Measurements from ENCODE around the gene ZNF543.
A peak's percentile ranks its signal among the peaks of the same experiment; 100 is the strongest.
"Not testable (repeated sequence)": the region's sequence is repeated elsewhere in the genome, so short reads cannot be mapped to it uniquely, and the experiment has no call there.

The ZNF543 gene

GRCh38 chr19:57321751-57322150 lies 1.5 kb downstream of the ZNF543 start:
- no peak for DNase-seq

GRCh38 chr19:57324992-57325391 lies 4.7 kb downstream of the ZNF543 start:
- DNase-seq = no peak

GRCh38 chr19:57327993-57328392 lies 7.7 kb downstream of the ZNF543 start:
- no peak for DNase-seq

GRCh38 chr19:57334191-57334590 lies 13.9 kb downstream of the ZNF543 start:
- DNase-seq = no peak

- DNase-seq = no peak
These were observed 18.6 kb downstream of the ZNF543 start for GRCh38 chr19:57338877-57339276.

GRCh38 chr19:57342582-57342981 lies 22.3 kb downstream of the ZNF543 start:
- no peak for DNase-seq

- DNase-seq = no peak
These were observed 27.9 kb downstream of the ZNF543 start for GRCh38 chr19:57348136-57348535.

- DNase-seq = peak; percentile 91
These were observed 30.9 kb downstream of the ZNF543 start, which contains the start of gene ZNF304 for GRCh38 chr19:57350877-57351805. TSS of gene ZNF304 (plus strand) at chr19:57351271. CDS start at chr19:57351665, 394 bp downstream.

GRCh38 chr19:57351867-57352266 lies 31.6 kb downstream of the ZNF543 start:
- DNase-seq = no peak

- DNase-seq = no peak
These were observed 35.6 kb downstream of the ZNF543 start for GRCh38 chr19:57355916-57356315.

- DNase-seq = no peak
These were observed 37.1 kb downstream of the ZNF543 start for GRCh38 chr19:57357406-57357805.

GRCh38 chr19:57359300-57359699 lies 39.0 kb downstream of the ZNF543 start:
- no peak for DNase-seq

- no peak for DNase-seq
These were observed 42.1 kb downstream of the ZNF543 start for GRCh38 chr19:57362419-57362818.

GRCh38 chr19:57362997-57363687 lies 42.9 kb downstream of the ZNF543 start, which contains the start of the genes TRAPPC2B and ZNF547:
TSS of gene TRAPPC2B (plus strand) at chr19:57363551. CDS start at chr19:57364834, 1,283 bp downstream.
TSS of gene ZNF547 (plus strand) at chr19:57363551. CDS start at chr19:57368556, 5,005 bp downstream.
- DNase-seq = peak; percentile 98

- DNase-seq = no peak
These were observed 43.5 kb downstream of the ZNF543 start for GRCh38 chr19:57363688-57364181.

GRCh38 chr19:57366776-57367175 lies 46.5 kb downstream of the ZNF543 start:
- DNase-seq = no peak

- DNase-seq = no peak
These were observed 53.9 kb downstream of the ZNF543 start for GRCh38 chr19:57374179-57374578.

- DNase-seq = not testable (repeated sequence)
These were observed 54.4 kb downstream of the ZNF543 start for GRCh38 chr19:57374647-57375046.

- no peak for DNase-seq
These were observed 55.9 kb downstream of the ZNF543 start for GRCh38 chr19:57376151-57376550.

GRCh38 chr19:57377498-57378146 lies 57.4 kb downstream of the ZNF543 start:
- DNase-seq = no peak

Measured in activated CD4-positive, alpha-beta T cell treated with anti-CD3 and anti-CD28 coated beads, Interleukin-2, amount 50 U/mL, for 16 hours (primary cell).